RKO (cell line): ENCODE measurements around the gene NRBF2.
"Not testable (repeated sequence)": the region's sequence is repeated elsewhere in the genome, so short reads cannot be mapped to it uniquely, and the experiment has no call there.

Experiments
- DNase-seq: peaks from one replicate; pipeline ENCODE4 v3.0.0-alpha.2; 2016; ENCODE audit warnings: low spot score

Gene NRBF2

GRCh38 chr10:63133056-63133820 is at the start of gene NRBF2:
Gene NRBF2 (plus strand): TSS chr10:63133328. CDS start chr10:63133471, 143 bp downstream.
- DNase-seq, result peak; percentile 99

DNA sequence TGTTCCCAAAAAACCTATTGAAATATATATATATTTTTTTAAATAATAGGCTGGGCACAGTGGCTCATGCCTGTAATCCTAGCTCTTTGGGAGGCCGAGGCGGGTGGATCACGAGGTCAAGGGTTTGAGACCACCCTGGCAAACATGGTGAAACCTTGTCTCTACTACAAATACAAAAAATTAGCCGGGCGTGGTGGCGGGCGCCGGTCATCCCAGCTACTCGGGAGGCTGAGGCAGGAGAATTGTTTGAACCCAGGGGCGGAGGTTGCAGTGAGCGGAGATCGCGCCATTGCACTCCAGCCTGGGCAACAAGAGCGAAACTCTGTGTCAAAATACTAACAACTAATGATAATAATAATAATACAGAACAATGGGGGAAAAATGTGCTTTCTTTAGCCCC is 49.7 kb upstream of the NRBF2 start:
- DNase-seq, result not testable (repeated sequence)

DNA sequence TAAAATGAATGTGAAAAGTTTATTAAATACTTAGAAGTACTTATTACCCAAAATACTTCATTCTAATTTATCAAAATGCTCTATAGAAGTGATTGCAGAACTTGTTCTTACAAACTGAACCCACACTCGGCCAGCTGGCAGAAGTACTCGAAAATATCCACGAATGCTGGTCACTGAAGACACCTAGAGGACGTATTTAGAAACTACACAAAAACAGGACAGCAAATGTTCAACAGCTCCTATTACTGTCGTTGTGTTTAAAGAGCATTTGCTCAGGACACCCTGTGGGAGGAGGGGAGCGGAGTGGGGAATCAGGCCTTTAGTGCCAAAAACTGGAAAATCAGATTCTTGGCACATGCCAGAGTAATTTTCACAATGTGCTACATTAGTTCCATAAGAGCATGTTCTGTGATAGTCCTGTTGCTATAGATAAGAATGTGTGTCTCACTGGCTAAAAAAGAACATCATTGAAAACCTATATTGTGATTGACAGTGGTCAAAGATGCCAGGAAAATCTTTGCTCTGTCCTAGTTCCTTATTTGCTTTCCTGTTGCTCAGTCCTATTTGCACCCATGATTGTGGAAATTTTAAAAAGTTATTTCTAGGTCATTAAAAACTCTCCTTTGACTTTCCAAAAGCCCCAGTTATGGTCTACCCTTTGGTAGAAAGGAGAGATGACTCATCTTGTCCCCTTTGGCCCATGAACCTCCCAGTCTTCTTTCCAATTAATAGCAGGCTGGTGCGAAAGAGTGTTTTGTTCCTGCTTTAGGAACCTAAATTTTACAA is 49.0 kb upstream of the NRBF2 start:
- DNase-seq, result peak; percentile 82

GRCh38 chr10:63084690-63085382 is 48.3 kb upstream of the NRBF2 start:
- no peak for DNase-seq

DNA sequence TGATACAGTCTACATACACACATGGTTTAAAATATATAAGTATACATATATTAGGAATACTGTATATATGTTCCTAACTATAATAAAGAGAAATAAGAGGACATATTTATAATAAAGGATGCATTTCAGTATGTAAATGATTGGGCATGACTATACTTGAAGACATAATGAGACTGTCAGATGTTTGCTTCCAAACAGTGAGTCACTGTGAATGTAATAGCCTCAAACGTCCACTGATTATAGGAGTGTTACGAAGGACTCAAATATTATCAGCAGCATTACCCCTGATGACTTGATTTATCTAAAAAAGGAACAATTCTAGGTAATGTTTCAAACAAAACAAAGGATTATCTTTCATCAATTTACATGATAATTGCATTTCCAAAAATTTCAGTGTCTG is 39.9 kb upstream of the NRBF2 start:
- DNase-seq, result peak; percentile 27

- no peak for DNase-seq
Measured at GRCh38 chr10:63094405-63094804, 38.7 kb upstream of the NRBF2 start.

GRCh38 chr10:63094881-63095280 is 38.2 kb upstream of the NRBF2 start:
- DNase-seq, result no peak

- DNase-seq, result no peak
Measured at GRCh38 chr10:63099734-63100133, 33.4 kb upstream of the NRBF2 start.

GRCh38 chr10:63101091-63101490 is 32.0 kb upstream of the NRBF2 start:
- not testable (repeated sequence) for DNase-seq

DNA sequence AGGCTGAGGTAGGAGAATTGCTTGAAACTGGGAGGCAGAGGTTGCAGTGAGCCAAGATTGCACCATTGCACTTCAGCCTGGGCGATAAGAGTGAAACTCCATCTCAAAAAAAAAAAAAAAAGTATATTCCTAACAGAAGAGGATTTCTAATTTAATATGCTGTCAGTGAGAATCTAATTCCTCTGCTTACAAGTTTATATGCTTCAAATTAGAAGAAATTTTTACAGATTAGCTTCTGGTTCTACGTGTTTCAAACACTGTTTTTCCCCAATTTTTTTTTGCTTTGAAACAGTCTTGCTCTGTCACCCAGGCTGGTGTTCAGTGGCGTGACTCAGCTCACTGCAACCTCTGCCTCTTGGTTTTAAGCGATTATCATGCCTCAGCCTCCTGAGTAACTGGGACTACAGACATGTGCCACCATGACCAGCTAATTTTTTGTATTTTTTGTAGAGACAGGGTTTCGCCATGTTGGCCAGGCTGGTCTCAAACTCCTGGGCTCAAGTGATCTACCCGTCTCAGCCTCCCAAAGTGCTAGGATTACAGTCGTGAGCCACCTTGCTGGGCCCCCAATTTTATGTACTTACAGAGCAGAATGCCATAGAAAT is 30.7 kb upstream of the NRBF2 start:
- not testable (repeated sequence) for DNase-seq

DNA sequence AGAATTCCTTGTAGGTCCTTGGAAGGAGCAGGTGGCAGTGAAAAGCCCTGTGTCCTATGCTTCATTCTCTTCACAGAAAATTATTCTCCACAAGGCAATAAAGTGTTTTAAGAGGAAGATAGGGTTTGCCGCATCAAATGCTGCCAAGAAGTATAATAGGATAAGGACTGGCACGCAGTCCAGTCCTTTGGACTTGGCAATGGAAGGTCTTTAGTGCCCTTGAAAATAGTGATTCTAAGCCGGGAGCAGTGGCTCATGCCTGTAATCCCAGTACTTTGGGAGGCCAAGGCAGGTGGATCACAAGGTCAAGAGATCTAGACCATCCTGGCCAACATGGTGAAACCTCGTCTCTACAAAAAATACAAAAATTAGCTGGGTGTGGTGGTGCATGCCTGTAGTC is 29.9 kb upstream of the NRBF2 start:
- DNase-seq, result not testable (repeated sequence)

- DNase-seq, result peak; percentile 23
Measured at GRCh38 chr10:63103971-63104409, 29.1 kb upstream of the NRBF2 start.

- no peak for DNase-seq
Measured at GRCh38 chr10:63105225-63106110, 27.7 kb upstream of the NRBF2 start.

DNA sequence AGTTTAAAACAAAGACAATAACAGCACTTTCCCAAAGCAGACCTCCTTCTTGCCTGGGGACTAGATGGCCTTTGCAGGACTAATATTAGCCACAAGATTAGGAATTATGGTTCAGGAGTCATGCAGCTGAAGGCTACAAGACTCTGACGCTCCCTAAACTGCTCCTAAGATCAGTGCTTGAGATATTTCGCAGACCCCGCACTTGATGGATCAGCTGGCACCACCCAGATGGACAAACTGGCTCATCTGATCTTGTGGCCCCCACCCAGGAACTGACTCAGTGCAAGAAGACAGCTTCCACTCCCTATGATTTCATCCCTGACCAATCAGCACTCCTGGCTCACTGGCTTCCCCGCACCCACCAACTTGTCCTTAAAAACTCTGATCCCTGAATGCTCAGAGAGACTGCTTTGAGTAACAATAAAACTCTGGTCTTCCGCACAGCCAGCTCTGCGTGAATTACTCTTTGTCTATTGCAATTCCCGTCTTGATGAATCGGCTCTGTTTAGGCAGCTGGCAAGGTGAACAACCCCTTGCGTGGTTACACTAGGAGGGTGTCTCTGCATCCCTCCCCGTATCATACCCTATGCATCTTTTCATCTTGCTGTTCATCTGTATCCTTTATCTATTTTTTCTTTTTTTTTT is 26.9 kb upstream of the NRBF2 start:
- DNase-seq, result no peak

GRCh38 chr10:63107943-63108437 is 25.1 kb upstream of the NRBF2 start:
- DNase-seq, result no peak

GRCh38 chr10:63110940-63111339 is 22.2 kb upstream of the NRBF2 start:
- DNase-seq, result no peak

- DNase-seq, result no peak
Measured at GRCh38 chr10:63114031-63114814, 18.9 kb upstream of the NRBF2 start.

DNA sequence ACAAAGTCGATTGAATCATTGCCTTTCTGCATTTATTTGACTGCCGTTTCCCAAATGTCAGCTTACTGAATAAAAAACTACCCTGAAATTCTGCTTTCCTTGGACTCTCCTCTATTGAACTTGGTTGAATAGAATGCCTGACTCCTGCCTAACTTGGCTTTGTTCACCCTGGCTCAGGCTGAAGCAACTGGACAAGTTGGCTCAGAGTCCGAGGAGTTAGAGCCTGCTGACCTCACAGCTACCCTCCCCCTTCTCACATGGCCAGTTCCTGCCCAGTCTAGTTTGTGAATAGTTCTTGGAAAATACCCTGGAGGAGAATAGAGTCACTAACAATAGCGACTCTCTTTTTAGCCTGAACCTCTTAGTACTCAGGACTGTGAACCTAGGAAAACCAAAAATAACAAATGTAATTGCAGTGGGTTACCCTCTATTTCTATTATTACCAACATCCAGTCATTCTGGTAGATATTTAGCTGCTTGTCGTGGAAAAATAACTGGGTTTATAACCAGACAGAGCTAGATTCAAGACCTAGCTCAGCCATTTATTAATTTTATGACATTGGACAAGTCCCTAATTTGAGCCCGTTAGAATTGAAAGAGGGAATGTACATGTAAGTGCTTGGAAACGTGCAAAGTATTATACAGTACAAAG is 17.3 kb upstream of the NRBF2 start:
- no peak for DNase-seq

GRCh38 chr10:63116452-63117072 is 16.6 kb upstream of the NRBF2 start:
- DNase-seq, result no peak
